Activated CD4-positive, alpha-beta memory T cell treated with anti-CD3 and anti-CD28 coated beads for 36 hours (primary cell): ENCODE results near the gene PRRT1. TPM values are rescaled to one million over a fixed set of nuclear protein-coding genes. Genes with fewer than 3 reads are reported as not detected.

ENCODE experiments used
- microRNA-seq: library from miRNA; unstranded; fragments of <30 nt; microRNA quantifications from one replicate; pipeline ENCODE4 v1.2.0, GENCODE V29; 2022; ENCODE audit warnings: borderline number of aligned reads, borderline microRNAs expressed, borderline replicate concordance
- total RNA-seq, 2 experiments: library from RNA; stranded (reverse); gene quantifications; one replicate each; pipeline ENCODE4 v1.2.3, GENCODE V29; 2021

The PRRT1 gene
- total RNA-seq, 2 experiments from 2014 or later = 0.33 to 0.36 TPM

Small RNA genes within 50 kb of the gene (microRNA-seq; reads per million reads assigned to microRNA genes)
- gene MIR6721 (1.6 reads per million), gene MIR6833 (not detected)

Other genes with a start within 250 kb of the PRRT1 start
- 1 to 10 TPM; 1.8 to 2.0 TPM for gene ZBTB12, start 249.9 kb downstream of the PRRT1 start, total RNA-seq
- gene C2, start 224.2 kb downstream of the PRRT1 start, total RNA-seq = 1 to 10 TPM in 1 of 2 experiments, under 1 TPM in 1; 0.97 to 1.0 TPM
- under 1 TPM; 0.76 to 0.82 TPM for gene CFB, start 205.8 kb downstream of the PRRT1 start, total RNA-seq
- gene NELFE, start 193.0 kb downstream of the PRRT1 start, total RNA-seq = 10 to 100 TPM; 87.1 to 89.0 TPM
- gene SKIC2, start 192.8 kb downstream of the PRRT1 start, total RNA-seq = 100 to 1,000 TPM in 1 of 2 experiments, 10 to 100 TPM in 1; 95.7 to 101 TPM
- gene DXO, start 179.8 kb downstream of the PRRT1 start, total RNA-seq = 10 to 100 TPM; 10.8 to 12.3 TPM
- 1 to 10 TPM; 4.5 to 4.8 TPM for gene C4A, start 169.9 kb downstream of the PRRT1 start, total RNA-seq
- 1 to 10 TPM; 3.1 to 5.5 TPM for gene C4B, start 137.1 kb downstream of the PRRT1 start, total RNA-seq
- under 1 TPM in 1 of 2 experiments, not detected in 1; 0.24 TPM for gene CYP21A2, start 113.5 kb downstream of the PRRT1 start, total RNA-seq
- 1 to 10 TPM; 5.2 to 5.8 TPM for gene TNXB, start 42.6 kb downstream of the PRRT1 start, total RNA-seq
- gene ATF6B, start 23.7 kb downstream of the PRRT1 start, total RNA-seq = 10 to 100 TPM; 67.4 to 80.9 TPM
- gene FKBPL, start 21.7 kb downstream of the PRRT1 start, total RNA-seq = 1 to 10 TPM; 7.0 to 7.8 TPM
- gene PPT2, start 2.2 kb upstream of the PRRT1 start, total RNA-seq = 1 to 10 TPM; 9.5 to 9.9 TPM
- 1 to 10 TPM; 6.5 to 7.1 TPM for gene EGFL8, start 12.7 kb upstream of the PRRT1 start, total RNA-seq
- gene AGPAT1, start 24.1 kb upstream of the PRRT1 start, total RNA-seq = 10 to 100 TPM; 34.0 to 34.8 TPM
- gene RNF5, start 26.5 kb upstream of the PRRT1 start, total RNA-seq = 10 to 100 TPM; 60.8 to 63.8 TPM
- gene AGER, start 32.3 kb upstream of the PRRT1 start, total RNA-seq = 10 to 100 TPM; 16.5 to 23.5 TPM
- 10 to 100 TPM; 63.4 to 65.9 TPM for gene PBX2, start 38.3 kb upstream of the PRRT1 start, total RNA-seq
- gene GPSM3, start 40.7 kb upstream of the PRRT1 start, total RNA-seq = 100 to 1,000 TPM; 117 to 118 TPM
- under 1 TPM; 0.31 to 0.51 TPM for gene NOTCH4, start 72.1 kb upstream of the PRRT1 start, total RNA-seq
- not detected for gene TSBP1, start 220.0 kb upstream of the PRRT1 start, total RNA-seq